ENCODE data around the gene NABP2. TPM values are rescaled to one million over a fixed set of nuclear protein-coding genes. Genes with fewer than 3 reads are reported as not detected.

NABP2 gene
- total and polyA plus RNA-seq, 2 of the 4 experiments (the other 2 are of a cell fraction): 29.2 to 37.4 TPM

DNA sequence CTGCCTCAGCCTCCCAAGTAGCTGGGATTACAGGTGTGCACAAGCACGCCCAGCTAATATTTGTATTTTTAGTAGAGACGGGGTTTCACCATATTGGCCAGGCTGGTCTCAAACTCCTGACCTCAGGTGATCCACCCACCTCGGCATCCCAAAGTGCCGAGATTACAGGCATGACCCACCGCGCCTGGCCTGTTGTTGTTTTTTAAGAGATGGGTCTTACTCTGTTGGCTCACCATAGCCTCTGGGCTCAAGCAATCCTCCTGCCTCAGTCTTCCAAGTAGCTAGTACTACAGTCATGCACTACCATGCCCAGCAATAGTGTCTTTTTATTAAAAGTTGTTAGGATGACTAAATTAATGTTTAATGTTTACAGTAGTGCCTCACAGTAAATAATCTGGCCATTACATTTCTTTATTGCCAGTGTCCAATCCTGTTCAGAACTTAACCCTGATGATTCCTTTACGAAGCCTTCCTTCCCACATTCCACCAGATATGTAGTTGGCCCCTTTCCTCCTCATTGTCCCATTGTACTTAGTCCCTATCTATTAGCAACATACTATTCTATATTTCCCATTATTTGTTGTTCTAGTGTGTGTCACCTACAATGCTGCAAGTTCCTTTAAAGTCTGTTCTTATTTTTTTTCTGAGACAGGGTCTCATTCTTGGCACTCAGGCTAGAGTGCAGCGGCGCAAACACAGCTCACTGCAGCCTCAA is 26.1 kb upstream of the NABP2 start:
- Histone ChIP-seq H3K9ac (ENCODE audit: low read depth, low read length) (no peak overlapping the region), H3K36me3 (ENCODE audit: control insufficient read depth, insufficient read depth, low read length) (no peaks in the 10 kb centered on the region), H3K4me1 (ENCODE audit: control insufficient read depth, insufficient read depth, low read length) (peaks cover 4% of the 10 kb centered on the region), H3K56ac (ENCODE audit: extremely low read depth, insufficient read depth, low read length) (no peak overlapping the region), H2BK20ac (ENCODE audit: low read depth, low read length) (no peak overlapping the region), H3K27ac (ENCODE audit: insufficient read depth, low read length) (no peak overlapping the region), H3K18ac (ENCODE audit: low read depth, low read length) (no peak overlapping the region), H3K14ac (replicated peaks; ENCODE audit: low read depth, low read length) (no peak overlapping the region), H3K79me1 (ENCODE audit: low read depth in 1 of 2, low read length in 2 of 2) (no peaks in the 10 kb centered on the region), H2AFZ (replicated peaks; ENCODE audit: low read length, poor library complexity) (no peak overlapping the region), H3K4me3 (ENCODE audit: insufficient read depth, low read depth, low read length) (no peak overlapping the region), H4K5ac (ENCODE audit: low read depth, low read length) (no peak overlapping the region), H2AK5ac (ENCODE audit: low read depth, low read length) (no peak overlapping the region), H4K8ac (ENCODE audit: low read depth in 2 of 2, low read length in 2 of 2) (no peak overlapping the region), H4K91ac (ENCODE audit: insufficient read depth, low read depth, low read length) (no peak overlapping the region), H3K9me1 (ENCODE audit: insufficient read depth, low read length) (0 out of 2 replicates have a peak, but pooled peaks cover 3% of the 10 kb centered on the region), H3K4me2 (ENCODE audit: low read depth, low read length) (no peak overlapping the region), H3K27me3 (ENCODE audit: control insufficient read depth, insufficient read depth, low read length) (no peaks in the 10 kb centered on the region), H4K20me1 (ENCODE audit: insufficient read depth, low read length) (no peaks in the 10 kb centered on the region), H3K23ac (ENCODE audit: low read depth, low read length) (no peak overlapping the region), H3K9me3 (ENCODE audit: control insufficient read depth, insufficient read depth, low read length) (no peaks in the 10 kb centered on the region), H3K4ac (ENCODE audit: low read depth, low read length) (no peak overlapping the region), H2AK9ac (replicated peaks; ENCODE audit: low read depth, low read length, poor library complexity) (no peak overlapping the region), H2BK120ac (ENCODE audit: low read depth, low read length) (no peak overlapping the region), H2BK5ac (ENCODE audit: low read depth, low read length, poor library complexity, severe bottlenecking) (no peak overlapping the region), H2BK15ac (ENCODE audit: low read depth, low read length) (no peak overlapping the region)
- ChIA-PET POLR2A (ENCODE audit: unreplicated experiment) (no interaction called here), CTCF (interaction anchor here (0.7 to 1.6 kb wide), 5 partner anchors 8 to 253 kb away, joined by 4 to 8 read pairs (median 4); partner anchors contain the start of genes RNF41 and SMARCC2)
- BruUV-seq (replicated peaks): no TSS peak
- TF ChIP-seq CHD1 (IDR thresholded peaks at IDR 0.05; ENCODE audit: low read depth, low read length): no peak
- TF ChIP-seq, protein P1, sequence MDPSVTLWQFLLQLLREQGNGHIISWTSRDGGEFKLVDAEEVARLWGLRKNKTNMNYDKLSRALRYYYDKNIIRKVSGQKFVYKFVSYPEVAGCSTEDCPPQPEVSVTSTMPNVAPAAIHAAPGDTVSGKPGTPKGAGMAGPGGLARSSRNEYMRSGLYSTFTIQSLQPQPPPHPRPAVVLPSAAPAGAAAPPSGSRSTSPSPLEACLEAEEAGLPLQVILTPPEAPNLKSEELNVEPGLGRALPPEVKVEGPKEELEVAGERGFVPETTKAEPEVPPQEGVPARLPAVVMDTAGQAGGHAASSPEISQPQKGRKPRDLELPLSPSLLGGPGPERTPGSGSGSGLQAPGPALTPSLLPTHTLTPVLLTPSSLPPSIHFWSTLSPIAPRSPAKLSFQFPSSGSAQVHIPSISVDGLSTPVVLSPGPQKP (IDR thresholded peaks at IDR 0.05; ENCODE audit: borderline replicate concordance, low read depth, low read length): no peak
- no peak for TF ChIP-seq MAZ (IDR thresholded peaks at IDR 0.05; ENCODE audit: borderline replicate concordance, low read depth, low read length)
- no peak for TF ChIP-seq POLR2A (IDR thresholded peaks at IDR 0.05; ENCODE audit: low read depth, low read length)
- no peak for TF ChIP-seq BHLHE40 (IDR thresholded peaks at IDR 0.05; ENCODE audit: low read depth, low read length)
- no peak for TF ChIP-seq MXI1 (IDR thresholded peaks at IDR 0.05; ENCODE audit: borderline replicate concordance, low read depth, low read length)
- no peak for TF ChIP-seq RCOR1 (IDR thresholded peaks at IDR 0.05; ENCODE audit: insufficient replicate concordance, low read length)
- no peak for TF ChIP-seq CTCF (conservative IDR thresholded peaks at IDR 0.05; ENCODE audit: low read depth, low read length)
- TF ChIP-seq NFE2L2 (IDR thresholded peaks at IDR 0.05; ENCODE audit: low read depth, low read length): no peak
- no peak for TF ChIP-seq SMC3 (IDR thresholded peaks at IDR 0.05; ENCODE audit: low read depth, low read length)
- TF ChIP-seq CEBPB (IDR thresholded peaks at IDR 0.05; ENCODE audit: low read depth, low read length): no peak
- DNase-seq: no peak
- no peak for ATAC-seq (ENCODE audit: low read depth)
- in situ Hi-C loops (cut with MboI; ENCODE audit: low sequenced_read_pairs): no loop called here
- intact Hi-C loops (cut with micrococcal nuclease): loop anchor here (1.0 to 2.0 kb wide), 2 partner anchors 26 to 79 kb away; partner anchors contain the start of genes NABP2 and ZC3H10
- 78% methylated on average over 2 of the region's 9 CpGs; no CpG with 5 or more reads in 1 of the 2 experiments for whole genome bisulfite sequencing, 2 experiments (ENCODE audit: extremely low coverage in 2 of 2, insufficient read length in 1 of 2)
- dilution Hi-C loops (cut with HindIII; ENCODE audit: low sequenced_read_pairs, unreplicated experiment): no loop called here
